SK-N-SH (cell line): ENCODE results near the gene LEPR. TPM values are rescaled to one million over a fixed set of nuclear protein-coding genes. Genes with fewer than 3 reads are reported as not detected.
"Not testable (repeated sequence)": the region's sequence is repeated elsewhere in the genome, so short reads cannot be mapped to it uniquely, and the experiment has no call there.

Experiments used
- CTCF ChIA-PET: fragments of 300-600, 350-600 bp; formaldehyde crosslinking; extraction: SDS; loops from one replicate; lab custom pipeline; 2021; lab: Yijun Ruan, JAX
- POLR2A ChIA-PET: fragments of 350-600 bp; sonication (Branson Sonifier 250); formaldehyde crosslinking; extraction: SDS; loops from one replicate; lab custom pipeline; 2020; ENCODE audit warnings: antibody characterized with exemption, inconsistent platforms; lab: Yijun Ruan, JAX
- DNase-seq: peaks from one replicate; pipeline ENCODE4 v3.0.0; 2012
- H2AFZ ChIP-seq: fragments of 200-600 bp; sonication (generic); 2 replicates; pipeline ENCODE4 v1.8.1; 2016; ENCODE audit warnings: antibody characterized with exemption, mild to moderate bottlenecking, low read depth
- H3F3A ChIP-seq: fragments of 200-600 bp; sonication (generic); replicated peaks from 2 replicates; pipeline ENCODE3; 2016; ENCODE audit warnings: antibody characterized with exemption, mild to moderate bottlenecking; ENCODE audit not compliant: insufficient read depth
- H3K27ac ChIP-seq, 2 experiments: fragments of 200-500 bp in 1 of 2; fragments of 200-600 bp in 1 of 2; sonication (Bioruptor generic) in 1 of 2; sonication (generic), shearing (Covaris generic) in 1 of 2; 2 replicates each; pipeline versions ENCODE4 v1.5.1 to v1.6.1; 2014 to 2016; ENCODE audit warnings: low read depth in 2 of 2, inconsistent platforms in 1 of 2, low read length in 1 of 2, mild to moderate bottlenecking in 1 of 2, mixed read lengths in 1 of 2
- H3K27me3 ChIP-seq: fragments of 200-600 bp; sonication (generic), shearing (Covaris generic); 2 replicates; pipeline ENCODE4 v1.6.1; 2016; ENCODE audit warnings: mixed run types; ENCODE audit not compliant: insufficient read depth
- H3K36me3 ChIP-seq, 2 experiments: fragments of 200-500 bp in 1 of 2; fragments of 200-600 bp in 1 of 2; sonication (Bioruptor generic) in 1 of 2; sonication (generic) in 1 of 2; replicated peaks in 1 of 2; 2 replicates each; pipeline versions ENCODE3 to v1.5.1; 2014 to 2016; ENCODE audit warnings: low read length in 1 of 2, mild to moderate bottlenecking in 1 of 2; ENCODE audit not compliant: insufficient read depth in 2 of 2, control insufficient read depth in 1 of 2
- H3K4me1 ChIP-seq, 2 experiments: fragments of 200-500 bp in 1 of 2; fragments of 200-600 bp in 1 of 2; sonication (Bioruptor generic) in 1 of 2; sonication (generic), shearing (Covaris generic) in 1 of 2; 2 replicates each; pipeline versions ENCODE4 v1.5.1 to v1.6.1; 2014 to 2016; ENCODE audit warnings: low read depth in 1 of 2, low read length in 1 of 2, mixed run types in 1 of 2; ENCODE audit not compliant: insufficient read depth in 2 of 2, control insufficient read depth in 1 of 2
- H3K4me2 ChIP-seq: fragments of 200-600 bp; sonication (generic), shearing (Covaris generic); 2 replicates; pipeline ENCODE4 v1.6.1; 2017; ENCODE audit warnings: mixed run types
- H3K4me3 ChIP-seq, 2 experiments: fragments of 200-500 bp in 1 of 2; fragments of 200-600 bp in 1 of 2; sonication (Bioruptor generic) in 1 of 2; sonication (generic), shearing (Covaris generic) in 1 of 2; 2 replicates each; pipeline versions ENCODE4 v1.5.1 to v1.8.1; 2014 to 2016; ENCODE audit warnings: low read depth in 2 of 2, inconsistent platforms in 1 of 2, low read length in 1 of 2, mild to moderate bottlenecking in 1 of 2, mixed read lengths in 1 of 2, moderate library complexity in 1 of 2
- H3K79me2 ChIP-seq: fragments of 200-600 bp; sonication (generic); 2 replicates; pipeline ENCODE4 v1.8.1; 2017; ENCODE audit warnings: mild to moderate bottlenecking; ENCODE audit not compliant: insufficient read depth
- H3K9ac ChIP-seq: fragments of 200-600 bp; sonication (generic); 2 replicates; pipeline ENCODE4 v1.6.1; 2017; ENCODE audit warnings: mixed run types
- H3K9me2 ChIP-seq: fragments of 200-600 bp; sonication (generic); 2 replicates; pipeline ENCODE4 v1.6.1; 2017; ENCODE audit warnings: mixed run types
- H3K9me3 ChIP-seq: fragments of 200-600 bp; sonication (generic); 2 replicates; pipeline ENCODE4 v1.6.1; 2017; ENCODE audit warnings: mixed run types, mild to moderate bottlenecking, moderate library complexity
- H4K20me1 ChIP-seq: fragments of 200-600 bp; sonication (generic); 2 replicates; pipeline ENCODE4 v1.6.1; 2017; ENCODE audit warnings: mild to moderate bottlenecking, mixed run types; ENCODE audit not compliant: insufficient read depth
- CHD2 ChIP-seq: fragments of 150-350 bp; IDR thresholded peaks from 2 replicates; pipeline ENCODE4 v1.6.1; 2018; ENCODE audit warnings: low read length; ENCODE audit not compliant: partially characterized antibody
- ELF1 ChIP-seq: IDR thresholded peaks from 2 replicates; pipeline ENCODE4 v1.4.0; 2012
- EP300 ChIP-seq, 2 experiments: IDR thresholded peaks; 2 replicates each; pipeline versions ENCODE4 v1.4.0 to v1.6.1; 2012; ENCODE audit warnings: borderline replicate concordance in 1 of 2, low read depth in 1 of 2, low read length in 1 of 2
- FOXM1 ChIP-seq: IDR thresholded peaks from 2 replicates; pipeline ENCODE4 v1.4.0; 2012; ENCODE audit warnings: low read depth, mild to moderate bottlenecking
- JUND ChIP-seq: IDR thresholded peaks from 2 replicates; pipeline ENCODE4 v1.4.0; 2012
- NRF1 ChIP-seq: IDR thresholded peaks from 2 replicates; pipeline ENCODE4 v1.6.1; 2012; ENCODE audit warnings: low read depth, mild to moderate bottlenecking, low read length
- RAD21 ChIP-seq: IDR thresholded peaks from 2 replicates; pipeline ENCODE4 v1.6.1; 2012; ENCODE audit warnings: mild to moderate bottlenecking, low read length
- SMC3 ChIP-seq: IDR thresholded peaks from 2 replicates; pipeline ENCODE4 v1.6.1; 2012; ENCODE audit warnings: low read depth, low read length, improper control_type of control experiment
- TCF12 ChIP-seq: IDR thresholded peaks from 2 replicates; pipeline ENCODE4 v1.4.0; 2012
- WGBS: methylation state at CpG from one replicate; pipeline ENCODE4 v1.1.6; 2017; ENCODE audit warnings: low lambda C conversion rate; 5-methylcytosine and 5-hydroxymethylcytosine counted together
- polyA plus RNA-seq, 3 experiments: library from polyadenylated mRNA; depleted of rRNA; stranded (reverse); fragments of >200 nt; gene quantifications; 2 replicates each; pipeline ENCODE4 v1.2.3, GENCODE V29; 2012
- TF ChIP-seq, protein P1 (sequence below): fragments of 200-600 bp; sonication (generic); IDR thresholded peaks from 2 replicates; pipeline ENCODE4 v1.6.1; 2017; ENCODE audit warnings: antibody characterized with exemption, mild to moderate bottlenecking, moderate library complexity
- TF ChIP-seq, protein P2 (sequence below): IDR thresholded peaks from 2 replicates; pipeline ENCODE4 v1.4.0; 2012; ENCODE audit warnings: low read depth
- TF ChIP-seq, protein P3 (sequence below): fragments of 150-350 bp; IDR thresholded peaks from 2 replicates; pipeline ENCODE4 v1.6.1; 2016; ENCODE audit warnings: mild to moderate bottlenecking, low read depth, low read length

The LEPR gene
- polyA plus RNA-seq, 1 of the 3 experiments (the other 2 are of a cell fraction), result 2.3 TPM

DNA sequence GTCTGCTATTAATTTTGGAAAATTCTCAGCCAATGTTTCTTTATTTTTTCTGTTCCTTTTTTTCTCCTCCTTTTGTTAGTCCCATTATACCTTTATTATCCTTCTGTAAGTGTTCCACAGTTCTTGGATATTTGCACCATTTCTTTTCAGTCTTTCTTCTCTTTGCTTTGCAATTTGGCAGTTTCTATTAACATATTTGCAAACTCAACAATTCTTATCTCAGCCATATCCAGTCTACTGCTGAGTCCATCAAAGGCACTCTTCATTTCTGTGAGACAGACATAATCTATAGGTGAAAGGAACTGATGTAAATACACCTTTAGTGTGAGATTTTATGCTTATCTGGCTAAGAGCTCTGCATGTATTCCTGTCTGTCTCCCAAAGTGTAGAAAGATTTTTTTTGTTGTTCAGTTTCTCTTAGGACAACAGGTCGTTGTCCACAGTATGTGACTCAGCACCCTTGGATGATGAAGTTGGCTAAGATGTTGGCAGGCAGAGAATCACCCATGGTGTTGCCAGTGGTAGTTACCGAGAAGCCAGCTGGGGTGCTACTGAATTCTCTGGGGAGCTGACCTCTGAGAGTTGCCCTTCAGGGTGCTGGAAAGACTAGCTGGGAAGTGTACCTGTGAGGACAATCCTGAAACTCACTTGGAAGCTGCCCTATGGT is 38.4 kb downstream of the LEPR start (continued):
- TF ChIP-seq TCF12, result no peak
- TF ChIP-seq EP300 (IDR thresholded peaks at IDR 0.05; ENCODE audit: borderline replicate concordance in 1 of 2, low read depth in 1 of 2, low read length in 1 of 2), result no peak

DNA sequence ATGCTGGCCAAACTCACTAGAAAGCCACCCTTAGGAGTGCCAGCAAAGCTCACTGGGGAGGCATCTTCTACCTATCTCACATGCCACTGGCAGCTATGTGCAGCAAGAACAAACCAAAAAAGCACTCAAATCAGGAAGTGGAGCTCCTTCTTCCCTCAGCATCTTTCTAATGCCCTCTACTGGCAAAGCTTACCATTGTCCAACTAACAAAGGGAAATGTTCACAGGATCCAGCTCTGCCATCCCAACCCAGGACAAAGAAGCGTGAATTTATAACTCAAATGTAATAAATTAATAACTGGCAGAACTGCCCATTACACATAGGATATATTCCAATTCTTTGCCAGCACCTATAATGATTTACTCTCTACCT is 38.9 kb downstream of the LEPR start:
- Histone ChIP-seq H3K4me3 (no peak overlapping the region), H3K36me3 (no peaks in the 10 kb centered on the region), H3K79me2 (no peaks in the 10 kb centered on the region), H3K4me2 (no peak overlapping the region), H3K9me2 (no peaks in the 10 kb centered on the region), H3K27me3 (no peaks in the 10 kb centered on the region)
- 70% methylated on average over 1 of the region's 1 CpG for WGBS
- TF ChIP-seq RAD21, result peak; percentile 51
- peak; percentile 48 for TF ChIP-seq SMC3
- no peak for TF ChIP-seq NRF1
- TF ChIP-seq, protein P1, sequence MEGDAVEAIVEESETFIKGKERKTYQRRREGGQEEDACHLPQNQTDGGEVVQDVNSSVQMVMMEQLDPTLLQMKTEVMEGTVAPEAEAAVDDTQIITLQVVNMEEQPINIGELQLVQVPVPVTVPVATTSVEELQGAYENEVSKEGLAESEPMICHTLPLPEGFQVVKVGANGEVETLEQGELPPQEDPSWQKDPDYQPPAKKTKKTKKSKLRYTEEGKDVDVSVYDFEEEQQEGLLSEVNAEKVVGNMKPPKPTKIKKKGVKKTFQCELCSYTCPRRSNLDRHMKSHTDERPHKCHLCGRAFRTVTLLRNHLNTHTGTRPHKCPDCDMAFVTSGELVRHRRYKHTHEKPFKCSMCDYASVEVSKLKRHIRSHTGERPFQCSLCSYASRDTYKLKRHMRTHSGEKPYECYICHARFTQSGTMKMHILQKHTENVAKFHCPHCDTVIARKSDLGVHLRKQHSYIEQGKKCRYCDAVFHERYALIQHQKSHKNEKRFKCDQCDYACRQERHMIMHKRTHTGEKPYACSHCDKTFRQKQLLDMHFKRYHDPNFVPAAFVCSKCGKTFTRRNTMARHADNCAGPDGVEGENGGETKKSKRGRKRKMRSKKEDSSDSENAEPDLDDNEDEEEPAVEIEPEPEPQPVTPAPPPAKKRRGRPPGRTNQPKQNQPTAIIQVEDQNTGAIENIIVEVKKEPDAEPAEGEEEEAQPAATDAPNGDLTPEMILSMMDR, result peak; percentile 51
- TF ChIP-seq ELF1, result peak; percentile 40; the same call in 1 of the 2 replicates
- TF ChIP-seq, all 33 proteins: peak for 4
- Histone ChIP-seq H3F3A (no peaks in the 10 kb centered on the region), H4K20me1 (no peaks in the 10 kb centered on the region), H3K27ac (no peak overlapping the region), H2AFZ (no peak overlapping the region), H3K9ac (no peak overlapping the region), H3K4me1 (no peaks in the 10 kb centered on the region), H3K9me3 (no peaks in the 10 kb centered on the region)
- POLR2A ChIA-PET, result no interaction called here
- DNase-seq, result peak; percentile 17
- CTCF ChIA-PET, result interaction anchor here (0.7 to 2.8 kb wide), 15 partner anchors 9 to 399 kb away, joined by 3 to 22 read pairs (median 3); no protein-coding TSS in a partner anchor

DNA sequence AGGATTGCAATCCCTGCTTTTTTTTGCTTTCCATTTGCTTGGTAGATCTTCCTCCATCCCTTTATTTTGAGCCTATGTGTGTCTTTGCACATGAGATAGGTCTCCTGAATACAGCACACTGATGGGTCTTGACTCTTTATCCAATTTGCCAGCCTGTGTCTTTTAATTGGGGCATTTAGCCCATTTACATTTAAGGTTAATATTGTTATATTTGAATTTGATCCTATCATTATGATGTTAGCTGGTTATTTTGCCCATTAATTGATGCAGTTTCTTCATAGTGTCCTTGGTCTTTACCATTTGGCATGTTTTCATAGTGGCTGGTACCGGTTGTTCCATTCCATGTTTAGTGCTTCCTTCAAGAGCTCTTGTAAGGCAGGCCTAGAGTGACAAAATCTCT is 45.4 kb downstream of the LEPR start:
- H3K27me3 ChIP-seq, H3K9ac ChIP-seq, H3K27ac ChIP-seq, H3K36me3 ChIP-seq, H3F3A ChIP-seq, POLR2A ChIA-PET, H3K4me2 ChIP-seq, H3K9me3 ChIP-seq, H4K20me1 ChIP-seq, CTCF ChIA-PET, H3K79me2 ChIP-seq, H3K9me2 ChIP-seq, H3K4me3 ChIP-seq, H3K4me1 ChIP-seq, DNase-seq, H2AFZ ChIP-seq: not testable (repeated sequence)
- 88% methylated on average over 1 of the region's 1 CpG for WGBS

DNA sequence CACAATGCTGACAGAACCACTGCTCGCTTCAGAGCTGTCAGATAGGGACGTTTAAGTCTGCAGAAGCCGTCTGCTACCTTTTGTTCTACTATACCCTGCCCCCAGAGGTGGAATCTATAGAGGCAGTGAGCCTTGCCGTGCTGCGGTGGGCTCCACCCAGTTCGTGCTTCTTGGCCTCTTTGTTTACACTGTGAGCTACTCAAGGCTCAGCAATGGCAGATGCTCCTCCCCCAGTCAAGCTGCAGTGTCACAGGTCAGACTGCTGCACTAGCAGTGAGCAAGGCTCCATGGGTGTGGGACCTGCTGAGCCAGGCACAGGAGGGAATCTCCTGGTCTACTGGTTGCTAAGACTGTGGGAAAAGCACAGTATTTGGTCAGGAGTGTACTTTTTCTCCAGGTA is 47.1 kb downstream of the LEPR start:
- no peak for TF ChIP-seq JUND
- TF ChIP-seq EP300 (IDR thresholded peaks at IDR 0.05; ENCODE audit: borderline replicate concordance in 1 of 2, low read depth in 1 of 2, low read length in 1 of 2), result no peak
- TF ChIP-seq, protein P2, sequence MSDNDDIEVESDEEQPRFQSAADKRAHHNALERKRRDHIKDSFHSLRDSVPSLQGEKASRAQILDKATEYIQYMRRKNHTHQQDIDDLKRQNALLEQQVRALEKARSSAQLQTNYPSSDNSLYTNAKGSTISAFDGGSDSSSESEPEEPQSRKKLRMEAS, result no peak
- no peak for TF ChIP-seq FOXM1
- no peak for TF ChIP-seq SMC3
- TF ChIP-seq CHD2, result no peak
- no peak for TF ChIP-seq TCF12
- TF ChIP-seq, protein P3, sequence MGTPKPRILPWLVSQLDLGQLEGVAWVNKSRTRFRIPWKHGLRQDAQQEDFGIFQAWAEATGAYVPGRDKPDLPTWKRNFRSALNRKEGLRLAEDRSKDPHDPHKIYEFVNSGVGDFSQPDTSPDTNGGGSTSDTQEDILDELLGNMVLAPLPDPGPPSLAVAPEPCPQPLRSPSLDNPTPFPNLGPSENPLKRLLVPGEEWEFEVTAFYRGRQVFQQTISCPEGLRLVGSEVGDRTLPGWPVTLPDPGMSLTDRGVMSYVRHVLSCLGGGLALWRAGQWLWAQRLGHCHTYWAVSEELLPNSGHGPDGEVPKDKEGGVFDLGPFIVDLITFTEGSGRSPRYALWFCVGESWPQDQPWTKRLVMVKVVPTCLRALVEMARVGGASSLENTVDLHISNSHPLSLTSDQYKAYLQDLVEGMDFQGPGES, result no peak
- no peaks in the 10 kb centered on the region for H3K36me3 ChIP-seq
- CTCF ChIA-PET, result interaction anchor here (0.8 to 3.8 kb wide), 4 partner anchors 9 to 220 kb away, joined by 3 to 22 read pairs (median 6); no protein-coding TSS in a partner anchor
- no peak overlapping the region for H3K4me2 ChIP-seq
- H2AFZ ChIP-seq, result no peak overlapping the region
- H3K27me3 ChIP-seq, result no peaks in the 10 kb centered on the region
- 63% methylated on average over 6 of the region's 6 CpGs for WGBS
- peaks cover 4 to 8% of the 10 kb centered on the region in 2 experiments; a peak in 3 of 4 replicates for H3K4me1 ChIP-seq
- no peaks in the 10 kb centered on the region for H3K9me2 ChIP-seq
- POLR2A ChIA-PET, result no interaction called here
- no peak overlapping the region for H3K9ac ChIP-seq
- no peaks in the 10 kb centered on the region for H3K79me2 ChIP-seq
- no peaks in the 10 kb centered on the region for H3K9me3 ChIP-seq
- no peak overlapping the region for H3K4me3 ChIP-seq
- no peaks in the 10 kb centered on the region for H4K20me1 ChIP-seq
- H3F3A ChIP-seq, result no peaks in the 10 kb centered on the region
- DNase-seq, result no peak
- H3K27ac ChIP-seq, result no peak overlapping the region
